Adrenal gland (tissue), 5 donors: ENCODE data around the gene POTEE.
"Not testable (repeated sequence)": the region's sequence is repeated elsewhere in the genome, so short reads cannot be mapped to it uniquely, and the experiment has no call there.

Source experiments
- POLR2A ChIP-seq, 2 donors: fragments of 450-650 bp; IDR thresholded peaks; one replicate each; pipeline ENCODE4 v1.6.1; 2017; ENCODE audit warnings: antibody characterized with exemption in 2 of 2, mild to moderate bottlenecking in 2 of 2, moderate library complexity in 1 of 2
- TF ChIP-seq, protein P1 (sequence below), 6 experiments: fragments of 450-650 bp in 4 of 6; fragments of 200-600 bp in 2 of 6; sonication (generic) in 1 of 6; IDR thresholded peaks; 1 replicate in 5 of 6; 2 replicates in 1 of 6; pipeline versions ENCODE4 v1.5.1 to v1.8.0; 2016 to 2021; ENCODE audit warnings: antibody characterized with exemption in 6 of 6, mild to moderate bottlenecking in 2 of 6, moderate library complexity in 1 of 6
- donor health status: DM: no; HTN: no; CAD: no.

- TF ChIP-seq POLR2A (IDR thresholded peaks at IDR 0.05), result not testable (repeated sequence)
- TF ChIP-seq, protein P1, sequence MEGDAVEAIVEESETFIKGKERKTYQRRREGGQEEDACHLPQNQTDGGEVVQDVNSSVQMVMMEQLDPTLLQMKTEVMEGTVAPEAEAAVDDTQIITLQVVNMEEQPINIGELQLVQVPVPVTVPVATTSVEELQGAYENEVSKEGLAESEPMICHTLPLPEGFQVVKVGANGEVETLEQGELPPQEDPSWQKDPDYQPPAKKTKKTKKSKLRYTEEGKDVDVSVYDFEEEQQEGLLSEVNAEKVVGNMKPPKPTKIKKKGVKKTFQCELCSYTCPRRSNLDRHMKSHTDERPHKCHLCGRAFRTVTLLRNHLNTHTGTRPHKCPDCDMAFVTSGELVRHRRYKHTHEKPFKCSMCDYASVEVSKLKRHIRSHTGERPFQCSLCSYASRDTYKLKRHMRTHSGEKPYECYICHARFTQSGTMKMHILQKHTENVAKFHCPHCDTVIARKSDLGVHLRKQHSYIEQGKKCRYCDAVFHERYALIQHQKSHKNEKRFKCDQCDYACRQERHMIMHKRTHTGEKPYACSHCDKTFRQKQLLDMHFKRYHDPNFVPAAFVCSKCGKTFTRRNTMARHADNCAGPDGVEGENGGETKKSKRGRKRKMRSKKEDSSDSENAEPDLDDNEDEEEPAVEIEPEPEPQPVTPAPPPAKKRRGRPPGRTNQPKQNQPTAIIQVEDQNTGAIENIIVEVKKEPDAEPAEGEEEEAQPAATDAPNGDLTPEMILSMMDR (IDR thresholded peaks at IDR 0.05), result not testable (repeated sequence)
Observed at GRCh38 chr2:131210434-131211211, 1.3 kb downstream of the POTEE start.
